Measurements from ENCODE around the gene CATSPERZ. TPM values are rescaled to one million over a fixed set of nuclear protein-coding genes. Genes with fewer than 3 reads are reported as not detected.

The CATSPERZ gene
- total and polyA plus RNA-seq, 2 of the 13 experiments (the other 11 are each of a cell fraction or from before 2014, with no cell fraction given) = 0.22 to 0.48 TPM

- peak; percentile 18; the same call in 1 of the 2 replicates for TF ChIP-seq SNAPC4 (CRISPR knock-in tag; IDR thresholded peaks at IDR 0.05)
- TF ChIP-seq ZNF644 (CRISPR knock-in tag; IDR thresholded peaks at IDR 0.05; ENCODE audit: low read depth) = no peak
- TF ChIP-seq LBX2 (CRISPR knock-in tag; IDR thresholded peaks at IDR 0.05; ENCODE audit: borderline replicate concordance) = no peak
- TF ChIP-seq ZNF580 (CRISPR knock-in tag; IDR thresholded peaks at IDR 0.05; ENCODE audit: borderline replicate concordance, low read depth) = peak; percentile 92; the same call in 1 of the 2 replicates
- peak; percentile 46 for TF ChIP-seq U2AF1 (optimal IDR thresholded peaks at IDR 0.05; ENCODE audit: low read depth, low read length)
- no peak; the same call in 1 of the 2 replicates for TF ChIP-seq GTF3A (CRISPR knock-in tag; conservative IDR thresholded peaks at IDR 0.05)
- peak; percentile 75 for TF ChIP-seq HNF4G (IDR thresholded peaks at IDR 0.05; ENCODE audit: borderline replicate concordance, low read depth, low read length)
- no peak for TF ChIP-seq HNF4G (CRISPR knock-in tag; IDR thresholded peaks at IDR 0.05; ENCODE audit: borderline replicate concordance, low read depth)
- TF ChIP-seq HNF4A (CRISPR knock-in tag; IDR thresholded peaks at IDR 0.05) = peak; percentile 82; the same call in 1 of the 2 replicates
- no peak; the same call in 1 of the 2 replicates for TF ChIP-seq ZNF772 (CRISPR knock-in tag; IDR thresholded peaks at IDR 0.05)
- TF ChIP-seq ZNF709 (CRISPR knock-in tag; IDR thresholded peaks at IDR 0.05) = no peak
- TF ChIP-seq ZNF543 (CRISPR knock-in tag; IDR thresholded peaks at IDR 0.05) = no peak; the same call in 1 of the 2 replicates
- no peak for TF ChIP-seq GLMP (CRISPR knock-in tag; IDR thresholded peaks at IDR 0.05; ENCODE audit: borderline replicate concordance)
- peak; percentile 100 for TF ChIP-seq NR2C2 (CRISPR knock-in tag; IDR thresholded peaks at IDR 0.05; ENCODE audit: borderline replicate concordance)
- no peak for TF ChIP-seq ZSCAN22 (CRISPR knock-in tag; IDR thresholded peaks at IDR 0.05)
- TF ChIP-seq ARNTL (CRISPR knock-in tag; IDR thresholded peaks at IDR 0.05) = no peak
- 0 out of 2 replicates have a peak, but pooled peaks have one; percentile 10 for TF ChIP-seq CBFB (CRISPR knock-in tag; IDR thresholded peaks at IDR 0.05)
- peak; percentile 83 for TF ChIP-seq ZNF205 (CRISPR knock-in tag; IDR thresholded peaks at IDR 0.05)
- TF ChIP-seq EP300 (IDR thresholded peaks at IDR 0.05; ENCODE audit: low read depth in 2 of 2, low read length in 2 of 2) = no peak; a peak in 2 of 4 replicates
- TF ChIP-seq EP300 (CRISPR knock-in tag; IDR thresholded peaks at IDR 0.05; ENCODE audit: borderline replicate concordance) = peak; percentile 37; the same call in 1 of the 2 replicates
- TF ChIP-seq TMF1 (CRISPR knock-in tag; IDR thresholded peaks at IDR 0.05; ENCODE audit: low read depth) = no peak; the same call in 1 of the 2 replicates
- TF ChIP-seq AKAP8 (CRISPR knock-in tag; IDR thresholded peaks at IDR 0.05) = peak; percentile 54; the same call in 1 of the 2 replicates
- no peak; the same call in 1 of the 2 replicates for TF ChIP-seq KDM5B (CRISPR knock-in tag; IDR thresholded peaks at IDR 0.05; ENCODE audit: borderline replicate concordance)
- no peak for TF ChIP-seq SRSF9 (IDR thresholded peaks at IDR 0.05; ENCODE audit: borderline replicate concordance, insufficient read depth, low read depth, low read length, poor library complexity, severe bottlenecking)
Observed at GRCh38 chr11:64269540-64270220, 30.5 kb upstream of the CATSPERZ start (continued).

Measured in HepG2 (cell line).